Measurements from ENCODE around the gene AP2S1.
"Not testable (repeated sequence)": the region's sequence is repeated elsewhere in the genome, so short reads cannot be mapped to it uniquely, and the experiment has no call there.

Gene AP2S1

GRCh38 chr19:46850228-46851203 lies at the start of gene AP2S1:
TSS of gene AP2S1 (minus strand) at chr19:46850846. CDS start at chr19:46850766, 80 bp downstream.
- DNase-seq = peak; percentile 91 to 100

- DNase-seq = no peak
Measured at GRCh38 chr19:46900341-46900740, 49.7 kb upstream of the AP2S1 start.

DNA sequence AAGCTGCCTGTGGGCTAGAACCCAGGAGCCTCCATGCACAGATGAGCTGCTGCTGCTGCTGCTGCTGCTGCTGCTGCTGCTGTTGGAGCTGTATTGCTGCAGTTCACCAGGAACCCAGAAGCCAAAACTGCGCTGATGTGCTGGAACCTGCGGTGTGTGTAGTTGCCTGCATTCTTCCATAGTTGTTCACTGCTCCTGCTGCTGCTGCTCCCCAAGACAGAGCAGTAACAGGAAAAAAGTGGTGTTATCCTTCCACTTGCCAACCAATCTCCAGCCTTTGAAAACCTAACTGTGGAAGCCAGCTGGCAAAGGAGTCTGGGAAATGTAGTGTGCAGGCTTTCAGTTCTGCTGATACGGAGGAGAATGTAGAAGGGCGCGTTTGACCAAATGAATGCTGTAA lies 48.1 kb upstream of the AP2S1 start:
- DNase-seq = no peak

DNA sequence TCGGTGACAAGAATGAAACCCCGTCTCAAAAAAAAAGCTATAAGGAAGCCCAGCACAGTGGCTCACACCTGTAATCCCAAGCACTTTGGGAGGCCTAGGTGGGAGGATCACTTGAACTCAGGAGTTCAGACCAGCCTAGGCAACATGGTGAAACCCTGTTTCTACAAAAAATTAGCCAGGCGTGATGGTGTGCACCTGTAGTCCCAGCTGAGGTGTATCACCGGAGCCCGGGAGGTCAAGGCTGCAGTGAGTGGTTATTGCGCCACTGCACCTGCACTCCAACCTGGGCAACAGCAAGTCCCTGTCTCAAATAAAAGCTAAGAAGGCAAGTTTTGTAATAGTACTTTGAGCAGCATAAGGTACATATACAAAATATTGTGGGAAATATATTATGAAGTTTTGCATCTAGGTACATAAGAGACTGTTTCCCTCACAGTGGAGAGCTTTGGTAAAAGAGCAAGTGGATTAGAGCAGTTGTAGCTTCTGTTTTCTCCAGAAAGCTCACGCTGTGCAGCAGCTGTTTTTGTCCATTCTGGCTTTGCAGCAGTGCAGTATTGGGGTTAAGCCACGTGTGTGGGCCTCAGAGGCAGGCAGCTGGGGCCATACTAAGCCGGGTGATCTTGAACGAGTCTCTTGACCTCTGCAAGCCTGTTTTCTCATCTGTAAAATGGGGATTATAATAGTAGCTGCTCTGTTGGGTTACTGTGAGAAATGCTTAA lies 45.6 kb upstream of the AP2S1 start:
- DNase-seq = no peak

GRCh38 chr19:46892252-46893179 lies 41.9 kb upstream of the AP2S1 start:
- no peak for DNase-seq

GRCh38 chr19:46890423-46891170 lies 40.0 kb upstream of the AP2S1 start:
- no peak for DNase-seq

DNA sequence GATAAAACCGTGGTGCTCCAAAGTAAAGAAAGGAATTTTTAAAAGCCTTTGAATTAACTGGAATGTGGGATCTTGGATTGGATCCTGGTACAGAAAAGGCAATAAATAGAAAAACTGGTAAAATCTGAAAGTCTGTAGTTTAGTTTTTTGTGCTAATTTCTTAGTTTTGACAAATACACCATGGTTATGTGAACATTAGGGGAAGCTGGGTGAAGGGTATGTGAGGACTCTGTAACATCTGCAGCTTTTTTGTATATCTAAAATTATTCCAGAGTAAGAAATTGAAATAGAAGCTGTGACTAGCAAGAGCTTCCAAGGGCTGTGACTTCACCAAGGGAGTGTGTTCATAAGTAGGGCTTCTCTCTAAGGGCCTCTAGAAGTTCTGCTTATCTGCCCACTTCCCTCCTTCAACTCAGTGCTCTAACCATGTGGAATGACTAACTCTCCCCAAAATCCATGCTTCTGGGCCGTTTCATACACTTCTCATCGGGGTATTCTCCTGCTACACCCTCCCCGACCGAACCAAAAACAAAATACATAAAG lies 36.7 kb upstream of the AP2S1 start:
- no peak for DNase-seq

DNA sequence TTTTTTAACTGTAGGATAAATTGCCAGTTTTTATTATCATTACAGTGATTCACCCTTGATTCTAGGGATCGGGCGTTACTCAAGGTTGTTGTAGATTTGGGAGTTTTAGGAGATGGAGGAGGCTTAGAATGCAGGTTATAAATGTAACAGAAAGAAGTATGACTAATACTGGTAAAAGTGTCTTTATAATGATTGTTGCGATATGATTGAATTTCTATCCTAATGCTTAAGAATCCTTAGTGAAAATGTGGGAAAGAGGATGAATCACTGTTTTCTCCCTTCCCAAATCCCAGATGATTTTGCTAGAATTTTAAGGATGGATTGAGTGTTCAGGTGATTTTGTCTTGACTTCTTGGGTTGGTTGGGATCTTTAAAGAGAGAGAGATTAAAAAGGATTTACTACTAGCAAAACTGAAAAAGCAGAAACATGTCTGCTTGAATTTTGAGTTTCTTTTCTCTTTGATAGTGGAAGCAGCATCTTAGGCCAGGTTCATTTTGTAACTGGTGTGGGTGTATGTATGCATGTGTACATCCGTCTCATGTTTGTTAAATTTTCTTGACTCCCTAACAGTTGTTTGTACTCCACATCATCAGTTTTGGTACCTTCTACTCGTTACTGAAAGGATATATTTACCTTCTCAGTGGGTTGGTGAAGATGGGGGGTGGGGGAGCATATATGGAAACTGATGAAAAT lies 36.0 kb upstream of the AP2S1 start:
- no peak for DNase-seq

- DNase-seq = no peak
Measured at GRCh38 chr19:46885411-46885810, 34.8 kb upstream of the AP2S1 start.

- DNase-seq = not testable (repeated sequence)
Measured at GRCh38 chr19:46882751-46883150, 32.1 kb upstream of the AP2S1 start.

- no peak for DNase-seq
Measured at GRCh38 chr19:46882034-46882433, 31.4 kb upstream of the AP2S1 start.

DNA sequence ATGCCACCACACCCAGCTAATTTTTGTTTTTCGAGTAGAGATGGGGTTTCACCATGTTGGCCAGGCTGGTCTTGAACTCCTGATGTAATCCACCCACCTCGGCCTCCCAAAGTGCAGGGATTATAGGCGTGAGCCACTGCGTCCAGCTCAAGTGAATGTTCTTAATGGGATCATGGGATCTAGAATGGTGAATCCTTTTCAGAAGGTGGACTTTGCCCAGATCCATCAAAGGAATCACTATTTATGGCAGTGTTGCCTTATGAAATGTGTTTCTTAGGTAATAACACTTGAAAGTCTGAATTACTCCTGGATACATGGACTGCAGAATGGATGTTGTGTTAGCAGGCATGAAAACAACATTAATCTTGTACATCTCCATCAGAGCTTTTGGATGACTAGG lies 30.4 kb upstream of the AP2S1 start:
- no peak for DNase-seq

DNA sequence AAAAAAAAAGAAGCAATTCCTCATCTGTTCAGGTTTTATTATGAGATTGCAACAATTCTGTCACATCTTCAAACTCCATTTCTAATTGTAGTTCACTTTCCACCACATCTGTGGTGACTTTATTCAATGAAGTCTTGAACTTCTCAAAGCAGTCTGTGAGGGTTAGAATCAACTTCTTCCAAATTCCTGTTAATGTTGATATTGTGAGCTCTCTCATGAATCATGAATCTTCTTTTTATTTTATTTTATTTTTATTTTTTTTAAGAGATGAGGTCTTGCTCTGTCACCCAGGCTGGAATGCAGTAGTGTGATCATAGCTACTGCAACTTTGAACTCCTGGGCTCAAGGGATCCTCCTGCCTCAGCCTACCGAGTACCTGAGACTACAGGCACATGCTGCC lies 29.8 kb upstream of the AP2S1 start:
- no peak for DNase-seq

DNA sequence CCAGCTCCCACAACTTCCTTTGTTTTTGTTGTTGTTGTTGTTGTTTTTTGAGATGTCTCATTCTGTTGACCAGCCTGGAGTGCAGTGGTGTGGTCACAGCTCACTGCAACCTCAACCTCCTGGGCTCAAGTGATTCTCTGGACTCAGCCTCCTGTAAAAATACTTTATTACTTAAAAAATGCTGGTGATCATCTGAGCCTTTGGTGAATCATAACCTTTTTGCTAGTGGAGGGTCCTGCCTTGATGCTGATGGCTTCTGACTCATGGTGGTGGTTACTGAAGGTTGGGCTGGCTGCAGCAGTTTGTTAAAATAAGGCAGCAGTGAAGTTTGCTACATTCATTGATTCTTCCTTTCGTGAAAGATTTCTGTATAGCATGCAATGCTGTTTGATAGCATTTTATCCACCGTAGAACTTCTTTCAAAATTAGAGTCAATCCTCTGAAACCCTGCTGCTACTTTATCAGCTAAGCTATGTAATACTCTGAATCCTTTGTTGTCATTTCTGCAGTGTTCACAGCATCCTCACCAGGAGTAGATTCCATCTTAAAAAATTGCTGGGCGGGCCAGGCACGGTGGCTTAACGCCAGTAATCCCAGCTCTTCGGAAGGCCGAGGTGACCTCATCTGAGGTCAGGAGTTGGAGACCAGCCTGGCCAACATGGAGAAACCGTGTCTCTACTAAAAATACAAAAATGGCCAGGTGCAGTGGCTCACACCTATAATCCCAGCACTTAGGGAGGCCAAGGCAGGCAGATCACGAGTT lies 28.1 kb upstream of the AP2S1 start:
- no peak for DNase-seq

DNA sequence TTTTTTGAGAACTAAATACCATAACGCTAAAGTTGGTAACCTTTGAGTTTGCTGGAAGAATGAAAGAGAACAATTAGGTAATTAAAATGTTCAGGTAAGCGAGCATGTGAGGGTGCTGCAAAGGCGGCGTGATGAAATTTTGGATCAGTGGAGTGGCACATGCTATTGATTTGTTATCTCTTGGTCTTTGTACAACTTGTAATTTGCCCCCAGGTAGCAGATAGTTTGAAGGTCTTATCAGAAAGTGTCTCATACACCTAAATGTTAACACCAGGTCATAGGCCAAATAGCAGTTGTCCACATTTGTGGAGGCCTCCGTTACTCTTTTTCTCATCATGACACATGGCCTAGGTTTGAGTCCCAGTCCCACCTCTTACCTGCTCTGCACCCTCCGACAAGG lies 25.0 kb upstream of the AP2S1 start:
- no peak for DNase-seq

DNA sequence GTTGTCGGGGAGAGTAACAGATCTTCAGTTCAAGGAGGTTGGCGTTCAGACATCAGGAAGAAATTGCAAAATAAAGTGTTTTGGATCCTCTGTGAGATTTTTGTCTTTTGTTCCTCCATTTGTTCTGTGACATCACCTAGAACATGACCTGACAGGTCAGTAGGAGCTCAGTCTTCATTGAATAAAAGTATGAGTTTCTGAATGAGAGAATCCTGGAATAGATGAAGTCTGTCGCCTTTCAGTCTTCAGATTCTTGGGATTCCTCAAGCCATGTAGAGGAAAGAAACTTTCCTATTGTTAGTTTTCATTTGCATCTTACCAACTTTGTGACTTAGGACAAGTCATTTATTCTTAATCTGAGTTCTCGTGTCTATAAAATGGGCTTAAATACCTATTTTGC lies 24.6 kb upstream of the AP2S1 start:
- no peak for DNase-seq

DNA sequence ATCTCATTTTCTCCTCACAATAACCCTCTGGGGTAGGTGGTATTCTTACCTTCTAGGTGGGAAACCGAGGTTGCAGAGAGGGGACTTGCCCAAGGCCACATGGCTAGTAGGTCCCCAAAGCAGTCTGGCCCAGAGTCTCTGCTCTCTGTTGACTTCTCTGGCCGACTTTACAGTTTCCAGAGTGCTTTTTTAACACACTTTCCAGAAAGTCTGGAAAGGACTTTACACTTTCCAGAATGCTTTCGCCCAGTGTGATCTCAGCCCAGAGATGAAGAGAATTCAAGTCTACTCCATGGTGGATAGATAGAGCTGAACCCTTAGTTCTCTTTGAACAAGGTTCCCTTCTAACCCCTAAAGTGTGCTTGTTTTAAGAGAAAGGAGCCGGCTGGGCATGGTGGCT lies 22.3 kb upstream of the AP2S1 start:
- DNase-seq = no peak

- not testable (repeated sequence) for DNase-seq
Measured at GRCh38 chr19:46871173-46871572, 20.5 kb upstream of the AP2S1 start.

- no peak for DNase-seq
Measured at GRCh38 chr19:46868025-46868802, 17.6 kb upstream of the AP2S1 start.

DNA sequence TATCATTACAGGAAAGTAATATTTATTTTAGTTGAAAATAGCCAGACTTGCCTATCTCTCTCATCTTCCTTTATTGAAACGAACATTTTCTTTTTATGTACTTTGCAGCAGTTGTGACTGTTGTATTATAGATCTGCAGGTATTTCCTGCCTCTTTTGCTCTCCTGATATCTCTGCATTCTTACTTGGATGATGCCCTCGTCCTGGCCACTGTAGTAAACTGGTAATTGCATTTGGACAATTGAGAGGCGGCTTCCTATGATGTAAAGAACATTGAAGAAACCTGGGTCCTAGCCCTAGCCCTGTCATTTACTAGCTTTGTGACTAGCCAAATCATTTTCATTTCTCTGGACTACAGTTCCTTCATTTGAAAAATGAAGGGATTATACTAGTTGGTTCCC lies 16.5 kb upstream of the AP2S1 start:
- DNase-seq = no peak

All from cerebellar nuclear complex (tissue), 1 donor.